Measurements from ENCODE around the gene ASPSCR1.

DNA sequence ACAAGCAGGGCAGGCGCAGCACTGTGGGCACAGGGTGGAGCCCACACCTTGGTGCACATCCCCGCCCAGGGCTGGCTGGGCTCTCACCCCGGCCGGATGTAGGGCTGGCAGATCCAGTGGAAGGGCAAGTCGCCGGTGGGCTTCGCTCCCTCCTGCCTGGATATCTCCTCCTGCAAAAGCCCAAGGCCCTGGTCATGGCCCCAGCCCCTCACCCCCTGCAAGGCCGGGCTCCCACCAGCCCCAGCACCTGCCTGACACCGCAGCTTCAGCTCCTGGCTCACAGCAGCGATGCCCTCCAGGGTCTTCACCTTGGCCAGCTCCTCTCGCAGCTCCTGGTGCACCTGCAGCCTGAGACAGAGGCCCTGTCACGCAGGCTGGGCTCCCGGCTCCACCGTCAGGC, 83.2 kb downstream of the ASPSCR1 start:
- TF ChIP-seq ZNF3 (CRISPR knock-in tag; IDR thresholded peaks at IDR 0.05) (no peak), ELF2 (CRISPR knock-in tag; IDR thresholded peaks at IDR 0.05) (no peak), SMAD2 (IDR thresholded peaks at IDR 0.05; ENCODE audit: low read depth, low read length) (no peak), SETDB1 (IDR thresholded peaks at IDR 0.05; ENCODE audit: low read length) (no peak), EZH2 (IDR thresholded peaks at IDR 0.05; ENCODE audit: borderline replicate concordance, low read depth, low read length) (no peak)

Data from K562 (cell line).